ENCODE results near the gene SLC66A1. TPM values are rescaled to one million over a fixed set of nuclear protein-coding genes. Genes with fewer than 3 reads are reported as not detected.

Gene SLC66A1
- total RNA-seq, 1 donor from 2014 or later: 4.8 TPM

DNA sequence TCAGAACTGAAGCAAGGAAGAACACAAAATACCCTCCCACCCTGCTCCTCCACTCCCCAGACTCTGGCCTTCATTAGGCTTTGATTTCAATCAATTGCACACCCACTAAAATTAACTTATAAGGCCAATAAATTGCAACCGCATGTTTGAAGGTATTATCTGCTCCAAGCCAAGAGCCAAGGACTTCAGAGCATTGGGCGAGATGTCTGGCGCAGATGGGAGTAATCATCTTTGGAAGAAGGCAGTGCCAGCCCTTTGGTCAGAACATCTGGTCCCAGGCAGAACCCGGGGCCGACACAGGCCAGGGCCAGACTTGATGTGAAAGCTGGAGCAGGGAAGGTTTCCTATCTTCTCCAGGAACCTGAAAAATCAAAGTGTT is 60.0 kb downstream of the SLC66A1 start:
- Histone ChIP-seq H3F3A (ENCODE audit: low read depth) (no peaks in the 10 kb centered on the region), H3K9ac (no peak overlapping the region), H3K27ac (no peak overlapping the region), H2AFZ (replicated peaks) (no peak overlapping the region), H3K9me3 (ENCODE audit: low read depth) (no peaks in the 10 kb centered on the region), H3K36me3 (peaks cover under 1% of the 10 kb centered on the region), H3K79me2 (ENCODE audit: low read depth) (no peaks in the 10 kb centered on the region), H4K20me1 (ENCODE audit: low read depth) (peaks cover 16% of the 10 kb centered on the region), H3K4me1 (no peaks in the 10 kb centered on the region), H3K4me3 (no peak overlapping the region), H3K4me2 (no peak overlapping the region), H3K27me3 (no peaks in the 10 kb centered on the region)
- Mint-ChIP-seq H3K4me1 (no peaks in the 10 kb centered on the region), H3K9me3 (no peaks in the 10 kb centered on the region), H3K27me3 (ENCODE audit: insufficient read depth, low read depth) (peaks cover 2% of the 10 kb centered on the region), H3K27ac (no peak overlapping the region), H3K36me3 (peaks cover 10% of the 10 kb centered on the region), H3K4me3 (no peak overlapping the region)
- no peak for DNase-seq (ENCODE audit: low spot score)
- TF ChIP-seq, protein P1, sequence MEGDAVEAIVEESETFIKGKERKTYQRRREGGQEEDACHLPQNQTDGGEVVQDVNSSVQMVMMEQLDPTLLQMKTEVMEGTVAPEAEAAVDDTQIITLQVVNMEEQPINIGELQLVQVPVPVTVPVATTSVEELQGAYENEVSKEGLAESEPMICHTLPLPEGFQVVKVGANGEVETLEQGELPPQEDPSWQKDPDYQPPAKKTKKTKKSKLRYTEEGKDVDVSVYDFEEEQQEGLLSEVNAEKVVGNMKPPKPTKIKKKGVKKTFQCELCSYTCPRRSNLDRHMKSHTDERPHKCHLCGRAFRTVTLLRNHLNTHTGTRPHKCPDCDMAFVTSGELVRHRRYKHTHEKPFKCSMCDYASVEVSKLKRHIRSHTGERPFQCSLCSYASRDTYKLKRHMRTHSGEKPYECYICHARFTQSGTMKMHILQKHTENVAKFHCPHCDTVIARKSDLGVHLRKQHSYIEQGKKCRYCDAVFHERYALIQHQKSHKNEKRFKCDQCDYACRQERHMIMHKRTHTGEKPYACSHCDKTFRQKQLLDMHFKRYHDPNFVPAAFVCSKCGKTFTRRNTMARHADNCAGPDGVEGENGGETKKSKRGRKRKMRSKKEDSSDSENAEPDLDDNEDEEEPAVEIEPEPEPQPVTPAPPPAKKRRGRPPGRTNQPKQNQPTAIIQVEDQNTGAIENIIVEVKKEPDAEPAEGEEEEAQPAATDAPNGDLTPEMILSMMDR (IDR thresholded peaks at IDR 0.05): no peak
- no peak for TF ChIP-seq EZH2phosphoT487 (IDR thresholded peaks at IDR 0.05)

DNA sequence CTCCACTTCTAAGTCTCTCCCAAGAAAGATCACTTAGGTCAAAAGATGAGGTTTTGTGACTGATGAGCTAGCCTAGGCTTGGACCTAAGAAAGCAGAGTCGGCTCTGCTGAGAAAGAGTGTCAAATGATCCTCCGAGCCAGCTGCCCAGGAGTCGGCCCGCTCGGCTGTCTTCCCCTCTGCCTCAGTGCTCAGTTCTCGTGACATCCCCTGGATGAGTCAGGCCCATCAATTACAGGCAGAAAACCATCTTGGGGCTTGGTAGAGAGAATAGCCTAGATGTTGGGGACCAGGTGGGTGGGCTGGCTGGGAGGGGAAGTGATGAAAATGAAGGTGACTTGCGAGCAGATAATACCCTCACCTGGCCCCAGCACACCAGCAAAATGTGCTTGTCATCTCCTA is 60.5 kb downstream of the SLC66A1 start:
- Histone ChIP-seq H3K27me3 (no peaks in the 10 kb centered on the region), H3K9me3 (ENCODE audit: low read depth) (no peaks in the 10 kb centered on the region), H3K4me1 (no peaks in the 10 kb centered on the region), H4K20me1 (ENCODE audit: low read depth) (peaks cover 13% of the 10 kb centered on the region), H2AFZ (replicated peaks) (no peak overlapping the region), H3F3A (ENCODE audit: low read depth) (no peaks in the 10 kb centered on the region), H3K36me3 (peaks cover 5% of the 10 kb centered on the region), H3K4me3 (no peak overlapping the region), H3K27ac (no peak overlapping the region), H3K9ac (no peak overlapping the region), H3K4me2 (no peak overlapping the region), H3K79me2 (ENCODE audit: low read depth) (no peaks in the 10 kb centered on the region)
- H3K4me1 Mint-ChIP-seq: no peaks in the 10 kb centered on the region
- no peak for DNase-seq (ENCODE audit: low spot score)
- peaks cover 12% of the 10 kb centered on the region for H3K36me3 Mint-ChIP-seq
- TF ChIP-seq, protein P1 (IDR thresholded peaks at IDR 0.05): no peak
- TF ChIP-seq EZH2 (IDR thresholded peaks at IDR 0.05): no peak
- TF ChIP-seq EZH2phosphoT487 (IDR thresholded peaks at IDR 0.05): no peak
- no peak overlapping the region for H3K4me3 Mint-ChIP-seq
- no peak overlapping the region for H3K27ac Mint-ChIP-seq
- H3K27me3 Mint-ChIP-seq (ENCODE audit: insufficient read depth, low read depth): peaks cover 2% of the 10 kb centered on the region
- no peaks in the 10 kb centered on the region for H3K9me3 Mint-ChIP-seq

DNA sequence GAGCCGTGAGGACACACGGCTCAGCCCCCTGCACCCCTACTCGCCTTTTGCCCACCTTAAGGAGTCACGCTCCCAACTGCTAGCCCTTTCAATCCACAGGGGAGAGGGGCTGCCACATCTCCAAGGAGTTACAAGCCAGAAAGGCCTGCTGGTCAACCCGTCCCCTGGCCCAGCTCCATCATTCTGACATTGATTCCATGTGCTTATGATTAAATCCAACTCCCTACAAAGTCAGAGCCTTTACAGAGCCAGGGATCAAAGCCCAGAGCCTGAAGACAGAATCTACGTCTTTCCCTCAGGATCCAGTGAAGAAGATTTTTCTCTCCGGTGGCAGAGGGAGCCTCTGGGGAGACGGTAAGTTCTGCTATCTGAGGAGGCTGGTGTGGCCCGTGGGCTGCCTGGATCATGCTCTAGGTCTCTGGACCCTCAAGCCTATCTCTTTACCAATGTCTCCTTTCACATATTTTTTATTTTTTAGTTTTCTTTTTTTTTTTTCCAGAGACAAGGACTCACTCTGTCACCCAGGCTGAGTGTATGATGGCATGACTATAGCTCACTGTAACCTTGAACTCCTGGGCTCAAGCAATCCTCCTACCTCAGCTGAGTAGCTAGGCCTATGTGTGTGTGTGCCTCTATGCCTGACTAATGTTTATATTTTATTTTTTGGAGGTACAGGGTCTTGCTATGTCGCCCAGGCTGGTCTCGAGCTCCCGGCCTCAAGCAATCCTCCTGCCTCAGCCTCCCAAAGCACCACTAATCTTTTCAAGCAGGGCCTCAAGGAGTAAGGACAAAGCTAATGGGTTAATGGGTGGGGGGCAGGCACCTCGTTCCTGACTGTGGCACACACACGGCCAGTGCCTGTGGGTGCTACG is 61.3 kb downstream of the SLC66A1 start:
- Histone ChIP-seq H3K27me3 (no peaks in the 10 kb centered on the region), H3F3A (ENCODE audit: low read depth) (no peaks in the 10 kb centered on the region), H4K20me1 (ENCODE audit: low read depth) (peaks cover 13% of the 10 kb centered on the region), H3K79me2 (ENCODE audit: low read depth) (no peaks in the 10 kb centered on the region), H3K9me3 (ENCODE audit: low read depth) (no peaks in the 10 kb centered on the region), H3K9ac (no peak overlapping the region), H2AFZ (replicated peaks) (no peak overlapping the region), H3K4me3 (no peak overlapping the region), H3K36me3 (peaks cover 6% of the 10 kb centered on the region), H3K4me2 (no peak overlapping the region), H3K4me1 (no peaks in the 10 kb centered on the region), H3K27ac (no peak overlapping the region)
- Mint-ChIP-seq H3K27ac (no peak overlapping the region), H3K27me3 (ENCODE audit: insufficient read depth, low read depth) (peaks cover 2% of the 10 kb centered on the region), H3K9me3 (no peaks in the 10 kb centered on the region), H3K4me3 (no peak overlapping the region), H3K36me3 (peaks cover 20% of the 10 kb centered on the region), H3K4me1 (no peaks in the 10 kb centered on the region)
- DNase-seq (ENCODE audit: low spot score): no peak
- TF ChIP-seq EZH2 (IDR thresholded peaks at IDR 0.05): no peak
- TF ChIP-seq EZH2phosphoT487 (IDR thresholded peaks at IDR 0.05): no peak
- TF ChIP-seq, protein P1 (IDR thresholded peaks at IDR 0.05): no peak
